Bronchial epithelial cell (primary cell): Measurements from ENCODE around the gene PTPRN2. TPM values are rescaled to one million over a fixed set of nuclear protein-coding genes. Genes with fewer than 3 reads are reported as not detected.

Experiments
- DNase-seq: peaks from one replicate; pipeline ENCODE4 v3.0.0-alpha.2; 2010; ENCODE audit warnings: low read depth
- FAIRE-seq: peaks from 2 replicates; lab custom pipeline; 2011; peaks lifted over from hg19 to GRCh38; lab: Jason Lieb, UNC
- H3K27me3 ChIP-seq: 2 replicates; pipeline ENCODE4 v1.5.1; 2011; ENCODE audit warnings: low read length; ENCODE audit not compliant: control insufficient read depth, insufficient read depth
- H3K36me3 ChIP-seq: 2 replicates; pipeline ENCODE4 v1.5.1; 2011; ENCODE audit warnings: low read length; ENCODE audit not compliant: control insufficient read depth, insufficient read depth
- H3K4me3 ChIP-seq: 2 replicates; pipeline ENCODE4 v1.5.1; 2011; ENCODE audit warnings: mild to moderate bottlenecking, low read depth, low read length, control low read depth
- CTCF ChIP-seq: IDR thresholded peaks from 2 replicates; pipeline ENCODE4 v1.5.1; 2011; ENCODE audit warnings: mild to moderate bottlenecking, moderate library complexity, low read length, control low read depth, inconsistent platforms; ENCODE audit not compliant: insufficient read depth, severe bottlenecking
- total RNA-seq: library from RNA; depleted of rRNA; stranded (reverse); fragments of >200 nt; gene quantifications from 2 replicates; pipeline ENCODE4 v1.2.1, GENCODE V29; 2014

The PTPRN2 gene
- total RNA-seq, 1 donor from 2014 or later: 1.1 TPM

DNA sequence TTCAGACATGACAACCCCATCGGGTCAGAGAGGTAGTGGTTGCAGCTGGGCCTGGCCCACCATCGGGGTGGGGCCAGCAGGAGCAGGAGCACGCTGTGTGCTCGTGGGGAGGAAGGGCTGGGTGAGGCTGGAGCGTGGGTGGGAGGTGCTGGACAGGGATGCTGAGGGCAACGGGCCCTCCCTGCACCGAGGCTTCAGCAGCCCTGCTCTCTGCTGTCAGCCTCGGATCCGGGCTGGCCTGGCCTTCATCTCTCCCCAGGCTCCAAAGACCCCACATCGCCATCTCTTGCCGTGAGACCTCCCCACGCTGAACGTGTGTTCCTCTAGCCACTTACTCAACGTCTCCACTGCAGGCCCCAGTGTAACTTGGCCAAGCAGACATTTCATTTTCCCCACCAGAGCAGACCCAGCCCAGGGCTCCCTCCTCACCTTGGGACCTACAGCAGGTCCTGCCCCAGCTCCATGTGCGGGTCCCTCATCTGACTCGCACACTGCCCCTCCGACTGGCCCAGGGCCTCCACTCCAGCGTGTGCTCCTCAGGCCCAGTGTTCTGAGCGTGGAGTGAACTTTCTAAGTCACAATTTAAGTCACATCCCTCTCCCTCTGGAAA, 788.4 kb downstream of the PTPRN2 start:
- Histone ChIP-seq H3K36me3 (no peaks in the 10 kb centered on the region), H3K27me3 (no peaks in the 10 kb centered on the region), H3K4me3 (no peak overlapping the region)
- TF ChIP-seq CTCF: no peak
- DNase-seq (no peak), FAIRE-seq (no peak)

GRCh38 chr7:157797361-157797760, 790.3 kb downstream of the PTPRN2 start:
- Histone ChIP-seq H3K4me3 (no peak overlapping the region), H3K36me3 (no peaks in the 10 kb centered on the region), H3K27me3 (no peaks in the 10 kb centered on the region)
- no peak for TF ChIP-seq CTCF
- DNase-seq (no peak), FAIRE-seq (no peak)

DNA sequence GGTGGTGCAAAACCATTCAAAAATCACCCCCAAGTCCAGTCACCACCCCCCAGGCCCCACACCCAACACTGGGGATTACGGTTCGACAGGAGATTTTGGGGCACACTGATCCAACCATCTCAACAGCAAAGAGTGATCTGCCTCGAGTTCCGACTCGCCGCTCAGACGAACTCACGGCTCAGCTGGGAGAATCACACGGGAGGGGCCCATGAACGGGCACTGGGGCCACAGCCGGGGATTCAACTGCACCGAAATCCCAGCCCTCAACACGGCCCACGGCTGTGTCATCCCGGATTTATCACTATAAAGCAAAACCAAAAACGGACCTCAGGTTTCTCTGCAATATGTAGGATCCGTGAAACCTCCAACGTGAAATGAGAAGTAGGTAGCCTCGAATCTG, 790.8 kb downstream of the PTPRN2 start:
- no peaks in the 10 kb centered on the region for H3K27me3 ChIP-seq
- no peak for DNase-seq
- no peak for TF ChIP-seq CTCF
- no peak for FAIRE-seq
- no peak overlapping the region for H3K4me3 ChIP-seq
- H3K36me3 ChIP-seq: no peaks in the 10 kb centered on the region

GRCh38 chr7:157795643-157796042, 792.0 kb downstream of the PTPRN2 start:
- Histone ChIP-seq H3K36me3 (no peaks in the 10 kb centered on the region), H3K27me3 (no peaks in the 10 kb centered on the region), H3K4me3 (no peak overlapping the region)
- no peak for TF ChIP-seq CTCF
- FAIRE-seq: no peak
- no peak for DNase-seq

GRCh38 chr7:157795199-157795598, 792.4 kb downstream of the PTPRN2 start:
- no peak for FAIRE-seq
- no peak for DNase-seq
- Histone ChIP-seq H3K27me3 (no peaks in the 10 kb centered on the region), H3K36me3 (no peaks in the 10 kb centered on the region), H3K4me3 (no peak overlapping the region)
- no peak for TF ChIP-seq CTCF

DNA sequence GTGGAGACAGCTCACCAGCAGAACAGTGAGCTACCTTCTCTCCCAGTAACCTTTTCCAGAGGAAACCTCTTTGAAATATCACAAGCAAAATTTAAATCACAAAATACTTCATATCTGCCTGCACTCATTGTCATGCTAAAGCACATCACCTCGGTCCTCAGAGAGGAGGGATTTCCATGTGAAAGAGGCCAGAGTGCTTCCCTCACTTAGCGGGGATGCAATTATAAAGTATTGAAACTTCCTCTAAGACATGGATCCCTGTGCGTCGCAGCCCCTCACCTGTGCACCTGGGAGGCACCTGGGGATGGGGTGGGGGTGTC, 792.9 kb downstream of the PTPRN2 start:
- DNase-seq (no peak), FAIRE-seq (no peak)
- TF ChIP-seq CTCF: no peak
- no peaks in the 10 kb centered on the region for H3K27me3 ChIP-seq
- no peaks in the 10 kb centered on the region for H3K36me3 ChIP-seq
- H3K4me3 ChIP-seq: no peak overlapping the region
